ENCODE results near the gene SLC17A3. TPM values are rescaled to one million over a fixed set of nuclear protein-coding genes. Genes with fewer than 3 reads are reported as not detected.

The SLC17A3 gene
- total and polyA plus RNA-seq, 2 donors (not counting 3 experiments of a cell fraction or from before 2014, with no cell fraction given): not detected

GRCh38 chr6:25844518-25844917 lies 29.5 kb downstream of the SLC17A3 start:
- H3K9ac ChIP-seq (replicated peaks; ENCODE audit: extremely low read depth, insufficient read depth, low read length): no peak overlapping the region
- H3K4me2 ChIP-seq (ENCODE audit: insufficient read depth, low read length): no peak overlapping the region
- no peaks in the 10 kb centered on the region for H3K27me3 ChIP-seq (ENCODE audit: control insufficient read depth in 2 of 2, insufficient read depth in 2 of 2, low read length in 2 of 2)
- no peak overlapping the region for H3K27ac ChIP-seq (ENCODE audit: insufficient read depth, low read depth, low read length)
- intact Hi-C loops (cut with micrococcal nuclease): no loop called here
- no peaks in the 10 kb centered on the region for H3K9me1 ChIP-seq (replicated peaks; ENCODE audit: control insufficient read depth, extremely low read depth, insufficient read depth, low read length)
- DNase-seq (ENCODE audit: low read depth, low spot score): no peak
- no peaks in the 10 kb centered on the region for H3K4me1 ChIP-seq (ENCODE audit: control insufficient read depth, extremely low read depth, insufficient read depth, low read length)
- no peak for FAIRE-seq
- ChIA-PET CTCF (no interaction called here), POLR2A (no interaction called here)
- no peak overlapping the region for H3K4me3 ChIP-seq (replicated peaks in 1 of 3; ENCODE audit: insufficient read depth in 1 of 3, low read depth in 1 of 3, low read length in 3 of 3)
- BruUV-seq (replicated peaks): no TSS peak
- H2AFZ ChIP-seq (ENCODE audit: low read depth, low read length): no peak overlapping the region
- no peak for TF ChIP-seq MYC (IDR thresholded peaks at IDR 0.05; ENCODE audit: low read depth, low read length)
- TF ChIP-seq JUN (IDR thresholded peaks at IDR 0.05; ENCODE audit: borderline replicate concordance, insufficient read depth, insufficient read length, low read depth): no peak
- TF ChIP-seq FOS (IDR thresholded peaks at IDR 0.05; ENCODE audit: borderline replicate concordance, insufficient read depth, low read length): no peak
- TF ChIP-seq MAX (IDR thresholded peaks at IDR 0.05; ENCODE audit: insufficient read depth, insufficient read length): no peak
- TF ChIP-seq GATA2 (IDR thresholded peaks at IDR 0.05; ENCODE audit: insufficient read depth, insufficient read length, low read depth, low read length): no peak
- TF ChIP-seq POLR2A (IDR thresholded peaks at IDR 0.05; ENCODE audit: low read depth, low read length): no peak
- no peak for TF ChIP-seq CTCF (IDR thresholded peaks at IDR 0.05; ENCODE audit: extremely low read depth in 1 of 2, insufficient read depth in 1 of 2, low read depth in 1 of 2, low read length in 2 of 2)
- H4K20me1 ChIP-seq (replicated peaks; ENCODE audit: control insufficient read depth, extremely low read depth, insufficient read depth, low read length): no peaks in the 10 kb centered on the region
- no peaks in the 10 kb centered on the region for H3K79me2 ChIP-seq (ENCODE audit: control insufficient read depth, insufficient read depth, low read length)
- dilution Hi-C loops (cut with MboI; ENCODE audit: extremely low pct_ligation_motif_present, low sequenced_read_pairs): no loop called here
- H3K36me3 ChIP-seq (ENCODE audit: control insufficient read depth in 2 of 2, extremely low read depth in 1 of 2, insufficient read depth in 2 of 2, low read length in 2 of 2): no peaks in the 10 kb centered on the region
- H3K9me3 ChIP-seq (replicated peaks; ENCODE audit: control insufficient read depth, insufficient read depth, low read length): no peaks in the 10 kb centered on the region
